Body of pancreas (tissue), 4 donors: ENCODE results near the gene COL1A2. TPM values are rescaled to one million over a fixed set of nuclear protein-coding genes. Genes with fewer than 3 reads are reported as not detected.

Experiments used
- ATAC-seq: fragments of 150-250 bp; one replicate; pipeline ENCODE4 v1.9.1; 2016
- DNase-seq, 4 donors: peaks; one replicate each; pipeline ENCODE4 v3.0.0-alpha.2; 2019
- H3K27ac ChIP-seq, 4 donors: fragments of 200-600 bp; sonication (generic); 1 replicate in 3 of 4; 2 replicates in 1 of 4; pipeline versions ENCODE4 v1.5.1 to v1.6.1; 2016 to 2019; ENCODE audit warnings: mild to moderate bottlenecking in 1 of 4, mixed read lengths in 1 of 4, moderate library complexity in 1 of 4
- H3K27me3 ChIP-seq, 2 donors: fragments of 200-600 bp; sonication (generic); one replicate each; pipeline ENCODE4 v1.6.0; 2016; ENCODE audit warnings: mild to moderate bottlenecking in 1 of 2
- H3K36me3 ChIP-seq, 2 donors: fragments of 200-600 bp; sonication (generic); replicated peaks in 1 of 2; 2 replicates each; pipeline ENCODE4 v1.5.1; 2016; ENCODE audit warnings: low read depth in 2 of 2; ENCODE audit not compliant: insufficient read depth in 1 of 2
- H3K4me1 ChIP-seq: fragments of 200-600 bp; sonication (generic); one replicate; pipeline ENCODE4 v1.6.0; 2016
- H3K4me3 ChIP-seq, 2 donors: fragments of 200-600 bp; sonication (generic); 1 replicate in 1 of 2; 2 replicates in 1 of 2; pipeline ENCODE4 v1.5.1; 2016 to 2019
- H3K9me3 ChIP-seq, 3 donors: fragments of 200-600 bp; sonication (generic); 1 replicate in 2 of 3; 2 replicates in 1 of 3; pipeline ENCODE4 v1.5.1; 2016
- CTCF ChIP-seq, 7 experiments: fragments of 450-650 bp in 4 of 7; fragments of 200-600 bp in 3 of 7; sonication (generic) in 3 of 7; IDR thresholded peaks; one replicate each; pipeline ENCODE4 v1.5.1; 2016 to 2019; ENCODE audit warnings: antibody characterized with exemption in 7 of 7
- POLR2A ChIP-seq, 3 donors: fragments of 450-650 bp; IDR thresholded peaks; one replicate each; pipeline ENCODE4 v1.6.1; 2016; ENCODE audit warnings: antibody characterized with exemption in 3 of 3, mild to moderate bottlenecking in 2 of 3
- WGBS, 2 donors: methylation state at CpG; one replicate each; pipeline ENCODE4 v1.1.5; 2017; 5-methylcytosine and 5-hydroxymethylcytosine counted together
- intact Hi-C: fragments of 100-400 bp; cut with DNase I; formaldehyde crosslinking; loops from one replicate; pipeline ENCODE4 v1.15.1; 2023
- total RNA-seq, 2 donors: library from RNA; depleted of rRNA; stranded (reverse); fragments of >200 nt; gene quantifications; one replicate each; pipeline ENCODE4 v1.1.0, GENCODE V29; 2016

COL1A2 gene
- total RNA-seq, 2 donors from 2014 or later: 54.0 to 107 TPM

GRCh38 chr7:94431176-94431575 is 36.5 kb downstream of the COL1A2 start:
- no peaks in the 10 kb centered on the region for H3K27me3 ChIP-seq
- H3K9me3 ChIP-seq: no peaks in the 10 kb centered on the region
- no peak overlapping the region for H3K27ac ChIP-seq
- WGBS, 2 donors: 49 to 67% methylated on average over 1 of the region's 1 CpG
- TF ChIP-seq POLR2A (IDR thresholded peaks at IDR 0.05) (no peak), CTCF (IDR thresholded peaks at IDR 0.05) (no peak)
- H3K36me3 ChIP-seq: no peaks in the 10 kb centered on the region
- H3K4me3 ChIP-seq: no peak overlapping the region
- ATAC-seq (no peak), DNase-seq (no peak)
- no peaks in the 10 kb centered on the region for H3K4me1 ChIP-seq
- intact Hi-C loops: no loop called here

GRCh38 chr7:94431619-94432280 is 37.1 kb downstream of the COL1A2 start:
- TF ChIP-seq CTCF (IDR thresholded peaks at IDR 0.05) (no peak), POLR2A (IDR thresholded peaks at IDR 0.05) (no peak)
- ATAC-seq (no peak), DNase-seq (no peak)
- H3K36me3 ChIP-seq: no peaks in the 10 kb centered on the region
- WGBS, 2 donors: 78 to 84% methylated on average over 3 of the region's 3 CpGs
- H3K4me3 ChIP-seq: no peak overlapping the region
- H3K27ac ChIP-seq: no peak overlapping the region
- intact Hi-C loops: no loop called here
- H3K27me3 ChIP-seq: no peaks in the 10 kb centered on the region
- H3K9me3 ChIP-seq: no peaks in the 10 kb centered on the region
- no peaks in the 10 kb centered on the region for H3K4me1 ChIP-seq

GRCh38 chr7:94432281-94432670 is 37.6 kb downstream of the COL1A2 start:
- Histone ChIP-seq H3K27ac (no peak overlapping the region), H3K36me3 (no peaks in the 10 kb centered on the region), H3K4me1 (no peaks in the 10 kb centered on the region), H3K27me3 (no peaks in the 10 kb centered on the region), H3K4me3 (no peak overlapping the region), H3K9me3 (no peaks in the 10 kb centered on the region)
- intact Hi-C loops: no loop called here
- DNase-seq: no peak
- ATAC-seq: no peak
- WGBS, 2 donors: 73 to 82% methylated on average over 2 of the region's 2 CpGs
- TF ChIP-seq CTCF (IDR thresholded peaks at IDR 0.05) (no peak), POLR2A (IDR thresholded peaks at IDR 0.05) (no peak)

DNA sequence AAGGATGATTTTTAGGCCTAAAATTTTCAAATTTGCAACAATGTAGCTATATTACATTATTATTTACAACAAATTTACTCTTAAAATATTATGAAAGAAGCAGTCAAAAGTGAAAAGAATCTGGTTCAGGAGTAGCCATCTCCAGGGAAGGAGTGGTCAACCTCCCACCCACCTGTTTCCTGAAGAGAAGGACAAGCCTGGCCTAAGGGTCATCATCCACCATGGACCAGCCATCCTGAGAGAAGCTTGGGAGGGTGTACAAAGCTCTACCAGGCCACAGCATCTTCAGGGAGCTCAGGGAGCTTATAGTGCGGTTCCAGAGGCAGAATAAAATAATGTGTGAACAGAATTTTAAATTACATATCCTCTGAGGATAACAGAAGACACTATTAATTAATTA is 38.1 kb downstream of the COL1A2 start:
- WGBS, 2 donors: 88 to 92% methylated on average over 1 of the region's 1 CpG
- no peak for ATAC-seq
- no peak for DNase-seq
- no peak overlapping the region for H3K27ac ChIP-seq
- no peak overlapping the region for H3K4me3 ChIP-seq
- no peaks in the 10 kb centered on the region for H3K9me3 ChIP-seq
- H3K36me3 ChIP-seq: no peaks in the 10 kb centered on the region
- no peaks in the 10 kb centered on the region for H3K4me1 ChIP-seq
- intact Hi-C loops: no loop called here
- no peaks in the 10 kb centered on the region for H3K27me3 ChIP-seq
- TF ChIP-seq CTCF (IDR thresholded peaks at IDR 0.05): no peak
- TF ChIP-seq POLR2A (IDR thresholded peaks at IDR 0.05): no peak

DNA sequence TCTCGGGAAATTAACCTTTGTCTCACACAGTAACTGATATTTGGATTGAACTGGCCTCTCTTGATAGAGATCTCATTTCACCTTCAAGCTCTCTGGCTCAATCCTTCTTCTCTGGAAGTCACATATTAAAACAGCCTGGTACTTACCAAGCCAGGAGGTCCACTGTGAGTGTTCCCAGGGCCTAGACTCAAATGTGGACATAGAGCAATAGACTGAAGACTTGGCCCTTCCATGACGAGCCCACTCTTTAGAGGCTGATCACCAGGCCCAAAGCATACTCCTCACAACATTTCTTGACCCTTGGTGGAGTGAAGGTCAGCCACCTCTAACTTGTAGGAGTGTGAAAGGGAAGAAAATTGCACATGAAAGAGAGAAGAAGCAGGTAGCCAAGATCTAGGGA is 38.5 kb downstream of the COL1A2 start:
- no peak overlapping the region for H3K27ac ChIP-seq
- WGBS, 2 donors: 80 to 84% methylated on average over 2 of the region's 2 CpGs
- intact Hi-C loops: no loop called here
- H3K4me1 ChIP-seq: no peaks in the 10 kb centered on the region
- no peak for TF ChIP-seq CTCF (IDR thresholded peaks at IDR 0.05)
- ATAC-seq (no peak), DNase-seq (no peak)
- H3K9me3 ChIP-seq: no peaks in the 10 kb centered on the region
- H3K4me3 ChIP-seq: no peak overlapping the region
- H3K36me3 ChIP-seq: no peaks in the 10 kb centered on the region
- H3K27me3 ChIP-seq: no peaks in the 10 kb centered on the region
